SIG-M5 treated with dmso at 0.1 percent for 504 hours (cell line): Measurements from ENCODE around the gene UCK1.
"Not testable (repeated sequence)": the region's sequence is repeated elsewhere in the genome, so short reads cannot be mapped to it uniquely, and the experiment has no call there.

ENCODE experiments used
- DNase-seq: peaks from one replicate; lab custom pipeline; 2025; ENCODE audit not compliant: unreplicated experiment; lab: John Stamatoyannopoulos, UW

UCK1 gene

DNA sequence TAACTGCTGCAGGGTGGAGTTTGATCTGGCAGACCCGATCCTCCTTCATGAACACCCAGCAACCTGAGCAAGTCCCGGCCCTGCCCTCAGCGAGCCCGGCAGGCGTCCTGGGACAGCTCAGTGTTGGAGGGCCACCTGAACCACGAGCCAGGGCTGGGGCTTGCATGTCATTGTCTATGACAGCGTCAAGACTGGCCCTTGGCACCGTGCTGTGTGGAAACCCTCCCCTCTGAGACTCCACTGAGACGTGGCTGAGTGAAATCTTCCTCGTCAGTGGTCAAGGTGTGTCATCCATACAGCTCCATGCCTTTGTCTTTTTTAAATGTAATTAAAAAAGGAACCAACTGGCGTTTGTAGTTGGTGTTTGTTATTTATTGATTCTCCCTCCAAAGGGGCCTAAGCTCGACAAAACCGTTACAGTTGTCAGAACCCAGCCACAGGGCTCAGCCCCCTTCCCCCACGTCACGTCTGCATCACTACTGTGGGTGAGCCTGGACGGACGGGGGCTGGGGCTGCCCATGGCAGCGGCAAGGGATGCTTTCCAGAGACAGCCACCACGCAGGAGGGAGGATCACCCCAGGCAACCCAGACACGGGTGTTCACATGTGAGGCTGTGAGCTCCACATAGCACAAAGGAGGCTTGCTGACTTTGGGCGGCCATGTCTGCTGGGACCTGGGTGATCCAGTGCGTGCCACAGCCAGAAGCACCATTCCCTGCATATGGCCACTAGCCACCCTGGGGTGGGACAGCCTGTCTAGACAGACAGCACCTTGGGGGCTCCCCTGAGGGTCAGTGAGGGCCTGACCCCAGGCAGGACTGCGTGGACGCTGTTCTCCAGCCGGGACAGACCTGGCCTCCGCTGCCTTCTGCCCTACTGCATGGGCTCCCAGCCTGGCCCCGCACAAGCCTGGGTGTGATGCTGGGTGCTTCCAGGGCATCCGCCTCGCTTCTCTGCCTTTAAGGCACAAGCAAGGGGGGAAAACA, 7.3 kb downstream of the UCK1 start:
- DNase-seq, result no peak

DNA sequence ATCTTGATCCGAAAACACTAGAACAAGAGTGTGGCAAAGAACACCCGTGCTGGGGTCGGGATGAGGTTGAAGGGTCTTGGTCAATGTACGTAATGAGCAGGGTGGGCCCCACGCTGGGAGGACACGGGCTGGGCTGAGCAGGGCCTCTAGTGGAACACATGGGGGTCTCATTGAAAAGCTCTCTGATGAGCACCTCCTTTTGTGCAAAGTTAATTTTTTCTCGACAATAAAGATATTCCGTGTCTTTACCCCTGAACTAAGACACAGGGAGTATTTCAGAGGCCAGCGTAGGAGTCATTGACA, 8.0 kb downstream of the UCK1 start:
- DNase-seq, result no peak

DNA sequence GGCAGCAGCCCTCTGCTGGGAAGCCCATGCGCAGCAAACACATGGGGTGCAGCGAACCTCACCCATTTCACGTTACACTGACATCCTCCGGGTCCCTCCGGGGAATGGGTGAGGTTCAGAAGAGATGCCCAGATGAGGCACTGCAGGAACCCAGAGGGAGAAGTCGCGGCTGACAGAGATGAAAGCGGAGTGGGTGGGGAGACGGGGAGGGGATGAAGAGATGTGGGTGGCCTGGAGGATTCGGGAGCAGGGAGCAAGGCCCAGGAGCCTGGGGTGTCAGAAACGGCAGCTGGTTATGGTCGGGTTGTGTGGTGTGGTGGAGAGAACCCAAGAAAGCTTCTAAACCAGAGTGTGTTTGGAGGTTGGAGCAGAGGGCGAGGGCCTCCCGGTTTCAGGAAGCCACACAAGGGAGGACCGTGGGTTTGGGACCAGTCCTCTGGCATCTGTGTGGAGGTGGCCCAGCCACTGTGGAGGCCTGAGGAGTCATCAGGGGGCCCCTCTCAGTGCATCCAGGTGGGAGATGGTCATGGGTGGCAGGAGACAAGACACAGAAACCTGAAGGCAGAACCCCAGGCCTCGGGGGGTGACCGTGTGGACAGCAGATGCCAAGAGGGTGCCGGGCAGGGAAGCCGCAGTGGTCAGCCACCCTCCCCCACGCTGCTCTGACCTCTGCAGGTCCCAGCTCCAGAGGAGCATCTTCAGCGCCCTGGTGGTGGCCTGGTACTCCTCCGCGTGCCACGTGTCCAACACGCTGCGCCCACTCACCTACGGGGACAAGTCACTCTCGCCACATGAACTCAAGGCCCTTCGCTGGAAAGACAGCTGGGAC, 8.6 kb downstream of the UCK1 start:
- no peak for DNase-seq

DNA sequence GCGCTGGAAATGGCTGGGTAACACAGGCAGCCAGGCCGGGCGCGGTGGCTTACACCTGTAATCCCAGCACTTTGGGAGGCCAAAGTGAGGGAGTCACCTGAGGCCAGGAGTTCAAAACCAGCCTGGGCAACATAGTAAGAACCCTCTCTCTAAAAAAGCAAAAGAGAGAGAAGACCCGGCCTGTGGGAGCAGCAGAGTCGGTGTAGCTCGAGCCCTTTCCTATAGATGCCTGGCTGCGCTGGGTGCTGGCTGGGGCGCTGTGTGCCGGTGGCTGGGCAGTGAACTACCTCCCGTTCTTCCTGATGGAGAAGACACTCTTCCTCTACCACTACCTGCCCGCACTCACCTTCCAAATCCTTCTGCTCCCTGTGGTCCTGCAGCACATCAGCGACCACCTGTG, 9.2 kb downstream of the UCK1 start:
- DNase-seq, result no peak

DNA sequence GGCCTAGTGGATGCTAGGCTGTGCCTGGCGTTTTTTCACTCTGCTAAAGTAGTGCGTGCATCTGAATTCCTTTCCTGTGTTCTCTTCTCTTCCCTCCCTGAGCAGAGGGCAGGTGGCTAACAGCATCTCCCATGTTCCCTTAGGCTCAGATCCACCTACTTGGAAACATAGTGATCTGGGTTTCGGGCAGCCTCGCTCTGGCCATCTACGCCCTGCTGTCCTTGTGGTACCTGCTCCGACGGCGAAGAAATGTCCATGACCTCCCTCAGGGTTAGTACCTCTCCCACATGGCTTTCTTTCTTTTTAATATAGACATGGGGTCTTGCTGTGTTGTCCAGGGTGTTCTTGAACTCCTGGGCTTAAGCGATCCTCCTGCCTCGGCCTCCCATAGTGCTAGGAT, 9.9 kb downstream of the UCK1 start:
- DNase-seq, result no peak

DNA sequence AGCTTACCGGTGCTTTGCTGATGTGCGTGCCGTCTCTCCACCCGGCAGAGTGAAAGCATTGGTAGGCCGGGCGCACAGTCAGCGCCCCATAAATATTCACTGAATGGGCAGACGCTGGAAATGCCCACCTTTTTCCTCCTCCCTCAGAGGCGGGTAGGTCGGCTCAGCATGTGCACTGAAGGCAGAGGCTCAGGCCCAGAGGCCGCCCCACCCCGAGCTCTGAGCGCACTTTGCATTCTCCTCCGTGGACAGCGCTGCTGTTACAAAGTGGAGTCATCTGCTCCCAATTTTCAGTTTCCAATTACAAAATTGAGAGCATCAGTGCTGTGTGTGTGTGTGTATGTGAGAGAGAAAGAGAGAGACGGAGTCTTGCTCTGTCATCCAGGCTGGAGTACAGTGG, 10.6 kb downstream of the UCK1 start:
- DNase-seq, result no peak

DNA sequence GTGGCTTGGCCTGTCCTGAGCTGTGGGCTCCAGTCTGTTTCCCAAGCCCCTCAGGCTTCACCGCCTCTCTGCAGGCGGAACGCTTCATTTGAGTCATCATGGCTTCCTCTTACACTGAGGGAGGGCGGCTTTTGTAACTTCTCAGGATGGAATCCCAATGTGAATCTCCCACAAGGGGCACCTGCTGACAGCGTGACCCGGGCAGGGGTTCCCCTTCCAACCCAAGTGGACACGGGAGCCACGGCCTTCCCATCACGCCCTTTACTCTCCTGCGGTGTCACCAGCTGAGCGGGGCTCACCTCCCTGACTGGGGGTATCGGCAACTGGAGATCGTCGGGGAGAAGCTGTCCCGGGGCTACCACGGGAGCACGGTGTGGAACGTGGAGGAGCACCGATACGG, 12.5 kb downstream of the UCK1 start:
- no peak for DNase-seq

DNA sequence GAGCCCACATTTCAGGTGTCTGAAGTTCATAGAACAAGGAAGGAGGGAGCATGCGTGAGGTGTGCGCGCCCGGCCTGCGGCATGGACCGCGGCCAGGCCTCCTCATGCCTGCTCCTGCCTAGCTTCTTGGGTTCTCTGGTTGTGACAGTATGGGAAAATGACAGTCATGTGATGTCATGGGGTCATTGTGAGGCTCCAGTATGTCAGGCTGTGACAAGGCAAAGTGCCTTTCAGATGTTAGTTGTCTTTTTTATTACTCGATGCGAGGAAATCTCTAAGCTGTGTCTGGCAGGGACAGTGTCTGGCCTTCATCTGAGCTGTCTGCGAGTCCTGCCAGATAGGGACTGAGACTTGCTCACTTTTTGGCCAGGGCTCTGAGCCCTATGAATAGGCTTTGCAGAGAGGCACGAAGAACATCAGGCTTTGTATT, 13.3 kb downstream of the UCK1 start:
- no peak for DNase-seq

DNA sequence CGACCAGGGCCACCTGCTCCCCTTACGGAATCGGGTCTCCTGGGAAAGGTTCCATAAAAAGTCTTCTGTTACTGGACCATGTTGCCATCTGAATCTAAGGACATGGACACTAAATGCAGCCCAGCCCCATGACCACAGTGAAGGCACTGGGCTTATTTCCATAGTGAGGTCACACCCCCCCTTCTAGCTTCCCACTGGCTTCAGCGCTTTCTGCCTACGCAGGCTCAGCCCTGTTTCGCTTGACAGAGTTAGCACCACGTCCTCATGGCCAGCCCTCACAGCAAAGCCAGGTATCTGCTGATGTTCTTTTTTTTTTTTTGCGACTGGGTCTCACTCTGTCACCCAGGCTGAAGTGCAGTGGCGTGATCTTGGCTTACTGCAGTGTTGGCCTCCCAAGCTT, 14.1 kb downstream of the UCK1 start:
- no peak for DNase-seq

DNA sequence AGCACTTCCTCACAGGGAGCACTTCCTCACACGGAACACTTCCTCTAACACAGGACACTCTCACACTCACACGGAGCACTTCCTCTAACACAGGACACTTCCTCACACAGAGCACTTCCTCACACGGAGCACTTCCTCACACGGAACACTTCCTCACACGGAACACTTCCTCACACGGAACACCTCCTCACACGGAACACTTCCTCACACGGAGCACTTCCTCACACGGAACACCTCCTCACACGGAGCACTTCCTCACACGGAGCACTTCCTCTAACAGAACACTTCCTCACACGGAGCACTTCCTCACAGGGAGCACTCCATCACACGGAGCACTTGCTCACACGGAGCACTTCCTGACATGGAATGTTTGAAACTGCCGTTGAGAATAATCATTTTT, 15.0 kb downstream of the UCK1 start:
- DNase-seq, result no peak

DNA sequence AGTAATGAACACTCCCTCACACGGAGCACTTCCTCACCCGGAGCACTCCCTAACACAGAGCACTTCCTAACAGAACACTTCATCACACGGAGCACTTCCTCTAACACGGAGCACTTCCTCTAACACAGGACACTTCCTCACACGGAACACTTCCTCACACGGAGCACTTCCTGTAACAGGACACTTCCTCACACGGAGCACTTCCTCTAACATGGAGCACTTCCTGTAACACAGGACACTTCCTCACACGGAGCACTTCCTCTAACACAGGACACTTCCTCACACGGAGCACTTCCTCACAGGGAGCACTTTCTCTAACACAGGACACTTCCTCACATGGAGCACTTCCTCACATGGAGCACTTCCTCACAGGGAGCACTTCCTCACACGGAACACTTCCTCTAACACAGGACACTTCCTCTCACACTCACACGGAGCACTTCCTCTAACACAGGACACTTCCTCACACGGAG, 15.5 kb downstream of the UCK1 start:
- not testable (repeated sequence) for DNase-seq

DNA sequence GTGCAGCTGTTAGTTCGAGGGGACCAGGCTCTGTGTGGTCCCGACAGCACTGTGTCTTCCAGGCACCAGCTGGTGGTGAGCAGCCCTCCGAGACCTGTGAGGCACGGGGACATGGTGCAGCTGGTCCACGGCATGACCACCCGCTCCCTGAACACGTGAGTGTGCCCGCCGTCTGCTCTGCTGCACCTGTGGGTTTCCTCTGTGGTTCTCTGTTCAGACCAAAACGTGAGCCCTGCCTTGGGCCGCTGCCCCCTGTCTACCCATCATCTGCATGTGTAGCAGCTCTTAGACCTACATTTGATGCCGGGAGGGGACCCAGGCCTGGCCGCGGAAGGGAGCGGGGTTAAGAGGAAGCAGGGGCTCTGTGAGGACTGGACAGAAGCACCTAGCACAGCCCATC, 17.9 kb downstream of the UCK1 start:
- no peak for DNase-seq

DNA sequence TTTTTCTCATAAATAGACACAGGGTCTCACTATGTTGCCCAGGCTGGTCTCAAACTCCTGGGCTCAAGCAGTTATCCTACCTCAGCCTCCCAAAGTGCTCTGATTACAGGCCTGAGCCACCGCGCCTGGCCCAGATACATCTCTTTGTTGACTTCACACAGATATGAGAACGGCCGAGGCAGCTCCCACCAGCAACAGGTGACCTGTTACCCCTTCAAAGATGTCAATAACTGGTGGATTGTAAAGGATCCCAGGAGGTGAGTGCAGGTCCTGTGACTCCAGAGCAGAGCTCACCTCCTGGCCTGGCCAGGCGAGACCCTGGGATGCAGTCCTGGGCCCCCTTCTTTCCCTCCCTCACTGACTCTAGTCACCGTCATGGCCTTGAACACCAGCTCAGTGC, 19.2 kb downstream of the UCK1 start:
- no peak for DNase-seq

DNA sequence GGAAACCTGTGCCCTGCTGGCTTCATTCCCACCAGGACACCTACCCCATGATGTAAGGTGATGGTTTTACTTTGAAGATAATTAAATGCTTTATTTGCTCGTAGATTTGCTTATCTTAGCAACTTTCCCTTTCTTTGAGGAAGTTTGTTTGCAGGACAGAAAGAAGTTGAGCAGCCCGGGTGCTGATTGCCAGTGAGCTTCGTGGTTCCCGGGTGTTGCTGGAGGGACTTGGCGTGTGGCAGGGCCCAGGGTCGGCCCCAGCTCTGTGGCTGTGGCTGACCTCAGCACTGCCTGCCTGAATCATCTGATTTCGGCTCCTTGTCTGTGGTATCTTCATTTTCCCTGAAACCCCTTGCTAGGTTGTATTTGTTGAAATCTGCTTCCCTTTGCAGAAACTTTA, 19.6 kb downstream of the UCK1 start:
- no peak for DNase-seq

DNA sequence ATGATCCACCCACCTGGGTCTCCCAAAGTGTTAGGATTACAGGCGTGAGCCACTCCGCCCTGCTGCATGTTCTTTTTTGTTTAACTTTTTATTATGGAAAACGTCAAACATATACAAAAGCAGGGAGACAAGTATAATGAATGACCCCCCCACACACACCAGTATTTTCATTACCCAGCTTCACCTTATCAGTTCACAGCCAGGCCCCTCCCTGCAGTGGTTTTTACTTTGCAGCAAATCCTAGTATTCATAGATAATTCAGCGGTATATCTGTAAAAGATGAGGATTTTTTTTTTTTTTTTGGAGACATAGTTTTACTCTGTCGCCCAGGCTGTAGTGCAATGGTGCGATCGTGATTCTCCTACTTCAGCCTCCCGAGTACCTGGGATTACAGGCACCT, 26.1 kb downstream of the UCK1 start:
- no peak for DNase-seq

DNA sequence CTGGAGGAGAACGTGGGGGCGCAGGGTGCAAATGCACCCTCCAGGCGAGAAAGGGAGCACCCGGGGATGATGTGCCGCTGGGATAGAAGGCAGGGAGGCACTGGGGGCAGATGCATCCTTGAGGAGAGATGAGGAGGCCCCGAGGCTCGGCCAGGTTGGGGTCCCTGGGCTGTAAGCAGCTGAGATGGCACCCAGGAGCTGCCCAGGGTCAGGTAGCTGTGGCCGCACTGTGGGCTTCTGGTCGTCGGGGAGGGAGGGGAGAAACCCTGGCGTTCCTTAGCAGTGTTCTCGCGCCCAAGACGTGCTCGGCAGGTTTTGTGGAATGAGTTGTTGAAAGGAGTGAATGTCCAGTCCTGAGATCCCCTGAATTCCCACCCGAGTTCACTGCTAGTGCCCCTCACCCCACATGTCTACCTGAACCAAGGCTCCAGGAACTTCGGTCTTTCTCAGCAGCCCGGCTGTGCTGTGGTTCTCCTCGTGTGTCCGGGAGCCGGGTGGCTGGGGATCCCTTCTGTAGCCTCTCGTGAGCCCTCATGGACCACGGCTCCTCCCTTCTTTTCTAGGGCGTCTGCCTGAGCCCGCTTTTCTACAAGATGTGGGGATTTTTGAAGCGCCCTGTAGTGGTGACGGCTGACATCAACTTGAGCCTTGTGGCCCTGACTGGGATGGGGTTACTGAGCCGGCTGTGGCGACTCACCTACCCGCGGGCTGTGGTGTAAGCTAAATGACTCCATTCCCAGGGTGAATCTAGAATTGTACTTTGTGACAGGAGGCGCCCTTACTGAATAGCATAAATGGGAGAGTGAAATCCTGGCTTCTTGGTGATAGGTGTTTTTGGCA, 27.2 kb downstream of the UCK1 start:
- peak; percentile 57 for DNase-seq

DNA sequence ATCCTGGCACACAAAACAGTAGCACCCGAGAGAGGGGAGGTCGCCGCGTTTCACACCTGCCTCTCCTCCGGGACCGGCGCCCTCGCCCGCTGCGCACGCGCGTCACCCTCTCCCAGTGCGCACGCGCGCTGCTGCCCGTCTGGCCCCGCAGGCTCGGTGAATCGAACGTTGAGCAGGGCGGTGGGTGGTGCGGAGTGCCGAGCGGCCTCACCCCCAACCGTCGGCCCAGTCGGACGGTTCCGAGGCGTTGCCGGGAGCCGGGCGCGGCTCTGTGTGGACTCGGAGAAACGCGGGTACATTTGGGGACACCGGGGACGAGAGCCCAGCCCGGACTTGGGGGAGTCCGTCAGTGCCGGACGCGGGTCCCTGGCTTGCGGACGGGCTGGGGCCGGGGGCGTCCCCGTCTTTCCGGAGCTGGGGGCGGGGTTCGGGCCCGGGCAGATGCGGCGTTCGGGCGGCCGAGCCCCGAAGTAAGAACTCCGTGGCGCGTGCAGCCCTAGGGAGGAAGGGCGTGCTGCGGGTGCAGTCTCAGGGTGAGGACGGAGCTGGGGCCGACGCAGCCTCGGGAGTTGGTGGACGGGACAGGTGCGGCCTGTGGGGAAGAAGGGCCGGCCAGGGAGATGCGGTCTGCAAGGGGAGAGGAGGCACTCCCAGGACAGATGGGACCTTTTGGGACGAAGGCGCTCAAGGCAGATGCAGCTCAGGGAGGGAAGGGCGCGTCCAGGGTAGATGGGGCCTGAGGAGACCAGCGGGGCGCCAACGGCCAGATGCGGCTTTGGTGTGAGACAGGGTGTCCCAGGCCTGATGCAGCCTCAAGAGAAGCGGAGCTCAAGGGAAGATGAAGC, 28.1 kb downstream of the UCK1 start, which contains the start of gene POMT1:
POMT1 (plus strand) TSS at position 138 of the 845 bp plus-strand sequence. CDS start 1,301 bp downstream, outside the sequence.
- DNase-seq, result peak; percentile 73

DNA sequence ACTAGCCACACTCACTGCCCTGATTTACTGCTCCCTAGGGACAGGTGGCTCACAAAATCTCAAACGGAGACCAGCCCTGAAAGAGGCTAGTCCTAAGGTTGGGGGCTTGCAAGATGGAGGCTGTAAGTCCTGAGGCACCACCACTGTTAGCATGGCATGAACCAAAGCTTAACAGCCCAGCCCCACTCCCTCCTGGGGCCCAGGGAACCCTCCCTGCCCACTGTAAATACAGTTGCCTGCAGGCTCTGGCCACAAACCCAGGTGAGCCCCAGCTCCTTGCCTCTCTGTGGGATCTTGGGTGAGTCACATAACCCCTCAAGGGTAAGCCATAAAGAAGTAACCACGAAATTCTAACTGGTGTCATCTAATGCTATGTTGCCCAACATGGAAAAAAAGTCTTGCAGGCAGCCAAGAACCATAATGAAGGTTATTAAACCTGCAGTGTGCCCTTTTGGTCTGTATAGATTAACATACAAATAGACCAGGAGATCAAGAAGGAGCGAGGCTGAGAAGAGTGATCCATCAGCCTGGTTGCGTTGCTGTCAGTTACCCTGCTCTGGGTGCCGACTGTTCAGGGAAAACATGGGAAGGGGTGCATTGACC, 30.0 kb downstream of the UCK1 start:
- peak; percentile 50 for DNase-seq

DNA sequence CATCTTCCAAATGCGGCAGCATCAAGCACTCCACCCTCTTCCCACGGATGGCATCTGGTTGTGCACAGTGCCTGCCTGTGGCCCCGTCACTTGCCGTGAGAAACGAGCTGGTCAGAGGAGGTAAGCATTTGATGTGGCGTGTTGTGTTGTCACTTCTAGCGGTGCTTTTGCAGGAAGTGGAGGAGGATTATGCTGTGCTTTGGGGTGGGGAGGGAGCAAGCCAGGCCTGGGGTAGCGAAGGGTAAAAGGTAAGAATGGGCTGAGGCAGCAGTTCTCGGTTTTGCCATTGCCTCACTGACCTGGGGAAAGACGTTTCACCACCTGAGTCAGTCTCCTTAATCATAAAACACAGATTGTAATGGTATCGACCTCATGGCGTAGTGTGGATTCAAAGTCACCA, 30.7 kb downstream of the UCK1 start:
- no peak for DNase-seq
